CD4-positive, alpha-beta memory T cell (primary cell): ENCODE measurements around the gene SLBP. TPM values are rescaled to one million over a fixed set of nuclear protein-coding genes. Genes with fewer than 3 reads are reported as not detected.

Experiments used
- CTCF ChIA-PET: fragments of 350-600 bp; sonication (Branson Sonifier 250); formaldehyde crosslinking; loops from one replicate; lab custom pipeline; 2021; ENCODE audit warnings: inconsistent platforms; ENCODE audit not compliant: partially characterized antibody; lab: Charles Lee
- POLR2A ChIA-PET: fragments of 350-600 bp; sonication (Branson Sonifier 250); formaldehyde crosslinking; loops from one replicate; lab custom pipeline; 2021; ENCODE audit not compliant: partially characterized antibody; lab: Charles Lee
- DNase-seq, 5 donors: peaks; one replicate each; pipeline versions ENCODE4 v3.0.0 to v3.0.0-alpha.2; 2020 to 2022; ENCODE audit warnings: mixed read lengths in 1 of 5
- H3K27ac ChIP-seq: one replicate; pipeline ENCODE4 v1.7.0; 2013; ENCODE audit warnings: low read depth, low read length
- H3K27me3 ChIP-seq: 2 replicates; pipeline ENCODE4 v1.7.0; 2013; ENCODE audit warnings: mild to moderate bottlenecking, low read length, moderate library complexity; ENCODE audit not compliant: insufficient read depth
- H3K36me3 ChIP-seq: 2 replicates; pipeline ENCODE4 v1.7.0; 2013; ENCODE audit warnings: mild to moderate bottlenecking, low read length, moderate library complexity; ENCODE audit not compliant: insufficient read depth
- H3K4me1 ChIP-seq: 2 replicates; pipeline ENCODE4 v1.7.0; 2013; ENCODE audit warnings: mild to moderate bottlenecking, low read length, moderate library complexity; ENCODE audit not compliant: insufficient read depth
- H3K4me3 ChIP-seq, 2 donors: one replicate each; pipeline ENCODE4 v1.7.0; 2013; ENCODE audit warnings: low read length in 2 of 2, mild to moderate bottlenecking in 1 of 2
- H3K9me3 ChIP-seq, 2 donors: one replicate each; pipeline ENCODE4 v1.7.0; 2013; ENCODE audit warnings: low read length in 2 of 2, control low read depth in 1 of 2; ENCODE audit not compliant: control insufficient read depth in 1 of 2
- H3K27ac Mint-ChIP-seq, 7 donors: one replicate each; pipeline ENCODE4 v1.8.0; 2020 to 2021; ENCODE audit warnings: mixed read lengths in 7 of 7, mild to moderate bottlenecking in 6 of 7, inconsistent platforms in 3 of 7, moderate library complexity in 3 of 7
- H3K27me3 Mint-ChIP-seq, 2 donors: one replicate each; pipeline ENCODE4 v1.8.0; 2020 to 2021; ENCODE audit warnings: mixed read lengths in 2 of 2
- H3K36me3 Mint-ChIP-seq, 2 donors: one replicate each; pipeline ENCODE4 v1.8.0; 2020 to 2021; ENCODE audit warnings: mixed read lengths in 2 of 2, inconsistent platforms in 1 of 2, mild to moderate bottlenecking in 1 of 2
- H3K4me1 Mint-ChIP-seq, 4 donors: one replicate each; pipeline ENCODE4 v1.8.0; 2020 to 2021; ENCODE audit warnings: mixed read lengths in 4 of 4, mild to moderate bottlenecking in 1 of 4
- H3K4me3 Mint-ChIP-seq, 8 donors: one replicate each; pipeline ENCODE4 v1.8.0; 2020 to 2021; ENCODE audit warnings: mixed read lengths in 8 of 8, mild to moderate bottlenecking in 7 of 8, moderate library complexity in 6 of 8, inconsistent platforms in 3 of 8
- H3K9me3 Mint-ChIP-seq, 8 donors: one replicate each; pipeline ENCODE4 v1.8.0; 2020 to 2021; ENCODE audit warnings: mixed read lengths in 8 of 8, mild to moderate bottlenecking in 5 of 8, inconsistent platforms in 3 of 8, moderate library complexity in 1 of 8
- intact Hi-C: fragments of 100-400 bp; cut with micrococcal nuclease; formaldehyde crosslinking; loops from one replicate; pipeline ENCODE4 v1.15.1; 2023
- polyA plus RNA-seq, 2 donors: library from polyadenylated mRNA; unstranded; fragments of 300-500 nt; fragmentation: Illumina TruSeq; gene quantifications; one replicate each; pipeline ENCODE4 v1.2.3, GENCODE V29; 2021
- total RNA-seq, 2 experiments: library from RNA; stranded (reverse); gene quantifications; one replicate each; pipeline ENCODE4 v1.2.3, GENCODE V29; 2021

Gene SLBP
- total and polyA plus RNA-seq, 4 experiments from 2014 or later: 41.8 to 71.6 (median 58.0) TPM

GRCh38 chr4:1669270-1669669 lies 42.8 kb downstream of the SLBP start:
- H3K4me3 ChIP-seq: no peak overlapping the region
- ChIA-PET POLR2A (no interaction called here), CTCF (no interaction called here)
- no peak overlapping the region for H3K27ac ChIP-seq
- H3K27me3 Mint-ChIP-seq: no peaks in the 10 kb centered on the region
- no peaks in the 10 kb centered on the region for H3K4me1 ChIP-seq
- intact Hi-C loops: no loop called here
- H3K27me3 ChIP-seq: no peaks in the 10 kb centered on the region
- H3K4me3 Mint-ChIP-seq: no peak overlapping the region
- no peak for DNase-seq
- no peaks in the 10 kb centered on the region for H3K4me1 Mint-ChIP-seq
- no peak overlapping the region for H3K27ac Mint-ChIP-seq
- no peaks in the 10 kb centered on the region for H3K9me3 ChIP-seq
- H3K36me3 ChIP-seq: no peaks in the 10 kb centered on the region
- no peaks in the 10 kb centered on the region for H3K36me3 Mint-ChIP-seq
- H3K9me3 Mint-ChIP-seq: peaks cover 0 to 2% (median 0%) of the 10 kb centered on the region in 8 donors

- no peaks in the 10 kb centered on the region for H3K36me3 Mint-ChIP-seq
- ChIA-PET POLR2A (no interaction called here), CTCF (no interaction called here)
- intact Hi-C loops: no loop called here
- no peak for DNase-seq
- H3K27ac Mint-ChIP-seq: no peak overlapping the region
- H3K4me3 Mint-ChIP-seq: no peak overlapping the region
- H3K36me3 ChIP-seq: no peaks in the 10 kb centered on the region
- no peaks in the 10 kb centered on the region for H3K27me3 ChIP-seq
- H3K27me3 Mint-ChIP-seq: no peaks in the 10 kb centered on the region
- H3K9me3 ChIP-seq: no peaks in the 10 kb centered on the region
- H3K9me3 Mint-ChIP-seq: peaks cover 0 to 2% (median 0%) of the 10 kb centered on the region in 8 donors
- H3K4me3 ChIP-seq: no peak overlapping the region
- no peaks in the 10 kb centered on the region for H3K4me1 Mint-ChIP-seq
- no peaks in the 10 kb centered on the region for H3K4me1 ChIP-seq
- no peak overlapping the region for H3K27ac ChIP-seq
Measured at GRCh38 chr4:1668488-1668840, 43.7 kb downstream of the SLBP start.

- H3K4me1 ChIP-seq: no peaks in the 10 kb centered on the region
- H3K4me1 Mint-ChIP-seq: peaks cover 0 to 2% (median 0%) of the 10 kb centered on the region in 4 donors
- H3K27ac Mint-ChIP-seq: no peak overlapping the region
- ChIA-PET CTCF (no interaction called here), POLR2A (no interaction called here)
- no peak for DNase-seq
- H3K4me3 Mint-ChIP-seq: no peak overlapping the region
- H3K4me3 ChIP-seq: no peak overlapping the region
- H3K9me3 Mint-ChIP-seq: peaks cover 0 to 2% (median 0%) of the 10 kb centered on the region in 8 donors
- H3K27ac ChIP-seq: no peak overlapping the region
- no peaks in the 10 kb centered on the region for H3K36me3 ChIP-seq
- H3K9me3 ChIP-seq: no peaks in the 10 kb centered on the region
- H3K27me3 ChIP-seq: no peaks in the 10 kb centered on the region
- intact Hi-C loops: no loop called here
- H3K27me3 Mint-ChIP-seq: no peaks in the 10 kb centered on the region
- H3K36me3 Mint-ChIP-seq: no peaks in the 10 kb centered on the region
Measured at GRCh38 chr4:1667273-1667672, 44.8 kb downstream of the SLBP start.

- Mint-ChIP-seq H3K36me3 (no peaks in the 10 kb centered on the region), H3K9me3 (no peaks in the 10 kb centered on the region), H3K27ac (no peak overlapping the region), H3K4me3 (no peak overlapping the region), H3K27me3 (no peaks in the 10 kb centered on the region), H3K4me1 (peaks cover 0 to 2% (median 0%) of the 10 kb centered on the region in 4 donors)
- Histone ChIP-seq H3K9me3 (no peaks in the 10 kb centered on the region), H3K27ac (no peak overlapping the region), H3K27me3 (no peaks in the 10 kb centered on the region), H3K4me3 (no peak overlapping the region), H3K36me3 (no peaks in the 10 kb centered on the region), H3K4me1 (no peaks in the 10 kb centered on the region)
- DNase-seq: no peak
- ChIA-PET POLR2A (no interaction called here), CTCF (no interaction called here)
- intact Hi-C loops: no loop called here
Measured at GRCh38 chr4:1666391-1666790, 45.7 kb downstream of the SLBP start.

- H3K36me3 Mint-ChIP-seq: no peaks in the 10 kb centered on the region
- H3K27ac Mint-ChIP-seq: no peak overlapping the region
- intact Hi-C loops: no loop called here
- Histone ChIP-seq H3K9me3 (no peaks in the 10 kb centered on the region), H3K27ac (no peak overlapping the region), H3K4me1 (no peaks in the 10 kb centered on the region), H3K4me3 (no peak overlapping the region), H3K36me3 (no peaks in the 10 kb centered on the region), H3K27me3 (no peaks in the 10 kb centered on the region)
- H3K4me3 Mint-ChIP-seq: no peak overlapping the region
- DNase-seq: no peak
- H3K9me3 Mint-ChIP-seq: no peaks in the 10 kb centered on the region
- POLR2A ChIA-PET: no interaction called here
- CTCF ChIA-PET: interaction anchor here (1.5 kb wide), 1 partner anchor 29 kb away, joined by 4 read pairs; no protein-coding TSS in a partner anchor
- H3K27me3 Mint-ChIP-seq: no peaks in the 10 kb centered on the region
- H3K4me1 Mint-ChIP-seq: peaks cover 0 to 2% (median 0%) of the 10 kb centered on the region in 4 donors
Measured at GRCh38 chr4:1664141-1664540, 48.0 kb downstream of the SLBP start.

GRCh38 chr4:1663549-1663948 lies 48.6 kb downstream of the SLBP start:
- Histone ChIP-seq H3K27ac (no peak overlapping the region), H3K36me3 (no peaks in the 10 kb centered on the region), H3K4me3 (no peak overlapping the region), H3K9me3 (no peaks in the 10 kb centered on the region), H3K4me1 (no peaks in the 10 kb centered on the region), H3K27me3 (no peaks in the 10 kb centered on the region)
- intact Hi-C loops: no loop called here
- peaks cover 0 to 2% (median 0%) of the 10 kb centered on the region in 4 donors for H3K4me1 Mint-ChIP-seq
- POLR2A ChIA-PET: no interaction called here
- no peak overlapping the region for H3K27ac Mint-ChIP-seq
- no peaks in the 10 kb centered on the region for H3K27me3 Mint-ChIP-seq
- no peak overlapping the region for H3K4me3 Mint-ChIP-seq
- no peaks in the 10 kb centered on the region for H3K9me3 Mint-ChIP-seq
- H3K36me3 Mint-ChIP-seq: no peaks in the 10 kb centered on the region
- DNase-seq: no peak
- CTCF ChIA-PET: interaction anchor here (1.5 kb wide), 1 partner anchor 30 kb away, joined by 4 read pairs; no protein-coding TSS in a partner anchor

GRCh38 chr4:1661695-1662094 lies 50.4 kb downstream of the SLBP start:
- ChIA-PET POLR2A (no interaction called here), CTCF (no interaction called here)
- H3K4me1 Mint-ChIP-seq: peaks cover 0 to 2% (median 0%) of the 10 kb centered on the region in 4 donors
- H3K36me3 Mint-ChIP-seq: no peaks in the 10 kb centered on the region
- H3K4me1 ChIP-seq: no peaks in the 10 kb centered on the region
- no peak overlapping the region for H3K4me3 Mint-ChIP-seq
- no peak overlapping the region for H3K27ac Mint-ChIP-seq
- no peak overlapping the region for H3K27ac ChIP-seq
- H3K27me3 ChIP-seq: no peaks in the 10 kb centered on the region
- no peaks in the 10 kb centered on the region for H3K36me3 ChIP-seq
- intact Hi-C loops: no loop called here
- H3K4me3 ChIP-seq: no peak overlapping the region
- no peaks in the 10 kb centered on the region for H3K9me3 ChIP-seq
- no peaks in the 10 kb centered on the region for H3K9me3 Mint-ChIP-seq
- no peaks in the 10 kb centered on the region for H3K27me3 Mint-ChIP-seq
- no peak for DNase-seq
